ENCODE results near the gene RALGPS1. TPM values are rescaled to one million over a fixed set of nuclear protein-coding genes. Genes with fewer than 3 reads are reported as not detected.

RALGPS1 gene
- polyA plus RNA-seq, 1 donor from 2014 or later, result 8.0 TPM

DNA sequence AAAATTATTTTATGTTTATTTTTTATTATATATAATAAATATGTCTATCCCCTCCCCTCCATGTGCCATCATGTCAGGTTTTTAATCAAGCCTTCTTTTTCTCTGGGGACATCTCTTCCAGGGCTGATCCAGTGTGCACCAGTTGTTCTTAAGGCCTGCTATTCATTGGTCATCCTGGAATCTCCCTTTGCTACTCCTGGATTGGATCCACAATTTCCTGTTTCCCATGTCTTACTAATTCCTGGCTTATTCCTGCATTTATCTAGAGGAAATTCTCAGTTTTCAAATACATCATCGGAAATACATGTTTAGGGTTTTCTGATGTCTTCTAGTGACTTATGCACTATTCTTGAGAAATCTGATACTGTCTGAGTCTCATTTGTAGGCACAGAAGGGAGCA lies 151.0 kb downstream of the RALGPS1 start:
- Mint-ChIP-seq H3K36me3 (peaks cover 17% of the 10 kb centered on the region), H3K9me3 (peaks cover 0 to 3% (median 0%) of the 10 kb centered on the region in 3 donors), H3K27ac (no peak overlapping the region), H3K27me3 (no peaks in the 10 kb centered on the region), H3K4me3 (no peak overlapping the region), H3K4me1 (peaks cover 0 to 2% (median 0%) of the 10 kb centered on the region in 3 donors)

GRCh38 chr9:127066060-127066850 lies 151.7 kb downstream of the RALGPS1 start:
- peaks cover 19% of the 10 kb centered on the region for H3K36me3 Mint-ChIP-seq
- no peaks in the 10 kb centered on the region for H3K27me3 Mint-ChIP-seq
- no peak overlapping the region for H3K4me3 Mint-ChIP-seq
- H3K9me3 Mint-ChIP-seq, result peaks cover 0 to 5% (median 3%) of the 10 kb centered on the region in 3 donors
- peaks cover 0 to 2% (median 0%) of the 10 kb centered on the region in 3 donors for H3K4me1 Mint-ChIP-seq
- no peak overlapping the region for H3K27ac Mint-ChIP-seq

DNA sequence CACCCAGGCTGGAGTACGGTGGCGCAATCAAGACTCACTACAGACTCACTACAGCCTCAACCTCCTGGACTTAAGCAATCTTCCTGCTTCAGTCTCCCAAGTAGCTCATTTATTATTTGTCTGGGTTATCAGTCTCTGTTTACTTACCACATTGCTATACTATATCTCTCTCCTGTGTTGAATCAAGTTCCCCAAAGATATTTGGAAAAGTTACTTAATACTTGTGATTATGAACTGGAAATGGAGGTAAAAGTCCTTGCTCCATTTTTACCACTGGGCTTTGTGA lies 152.2 kb downstream of the RALGPS1 start:
- Mint-ChIP-seq H3K27ac (no peak overlapping the region), H3K27me3 (no peaks in the 10 kb centered on the region), H3K4me3 (no peak overlapping the region), H3K9me3 (peaks cover 0 to 8% (median 5%) of the 10 kb centered on the region in 3 donors), H3K4me1 (peaks cover 0 to 2% (median 0%) of the 10 kb centered on the region in 3 donors), H3K36me3 (peaks cover 22% of the 10 kb centered on the region)

DNA sequence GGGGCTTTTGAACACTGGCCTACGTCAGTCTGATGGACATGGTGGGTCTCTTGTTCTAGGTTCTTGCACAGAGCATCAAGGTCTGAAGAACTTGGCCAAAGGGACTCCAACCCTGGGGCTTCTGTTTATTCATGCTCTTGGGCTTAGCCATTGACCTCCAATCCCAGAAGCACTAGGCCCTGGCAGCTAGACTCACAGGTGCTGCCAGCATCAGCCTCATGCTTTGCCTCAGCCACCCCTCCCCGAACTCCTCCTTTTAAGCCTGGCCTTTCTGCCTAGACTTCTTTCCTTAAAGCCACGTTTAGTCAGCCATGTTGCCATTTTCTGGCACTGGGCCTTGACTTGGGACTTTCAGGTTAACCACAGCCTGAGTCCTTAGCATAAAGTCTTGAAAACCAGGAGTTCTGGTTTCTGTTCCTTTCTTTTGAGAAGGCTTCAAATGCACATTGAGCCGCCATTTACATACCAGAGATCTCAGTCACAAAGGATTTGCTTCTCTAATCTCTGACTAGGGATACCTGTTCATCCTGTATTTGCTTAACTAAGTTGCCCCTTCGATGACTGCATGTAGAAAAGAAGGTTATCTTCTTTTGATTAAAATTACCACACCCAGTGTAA lies 153.1 kb downstream of the RALGPS1 start:
- Mint-ChIP-seq H3K36me3 (peaks cover 29% of the 10 kb centered on the region), H3K4me3 (no peak overlapping the region), H3K4me1 (peaks cover 0 to 3% (median 0%) of the 10 kb centered on the region in 3 donors), H3K9me3 (peaks cover 1 to 10% (median 5%) of the 10 kb centered on the region in 3 donors), H3K27me3 (no peaks in the 10 kb centered on the region), H3K27ac (peak overlapping the region in 1 of 3 donors; percentile 3)

DNA sequence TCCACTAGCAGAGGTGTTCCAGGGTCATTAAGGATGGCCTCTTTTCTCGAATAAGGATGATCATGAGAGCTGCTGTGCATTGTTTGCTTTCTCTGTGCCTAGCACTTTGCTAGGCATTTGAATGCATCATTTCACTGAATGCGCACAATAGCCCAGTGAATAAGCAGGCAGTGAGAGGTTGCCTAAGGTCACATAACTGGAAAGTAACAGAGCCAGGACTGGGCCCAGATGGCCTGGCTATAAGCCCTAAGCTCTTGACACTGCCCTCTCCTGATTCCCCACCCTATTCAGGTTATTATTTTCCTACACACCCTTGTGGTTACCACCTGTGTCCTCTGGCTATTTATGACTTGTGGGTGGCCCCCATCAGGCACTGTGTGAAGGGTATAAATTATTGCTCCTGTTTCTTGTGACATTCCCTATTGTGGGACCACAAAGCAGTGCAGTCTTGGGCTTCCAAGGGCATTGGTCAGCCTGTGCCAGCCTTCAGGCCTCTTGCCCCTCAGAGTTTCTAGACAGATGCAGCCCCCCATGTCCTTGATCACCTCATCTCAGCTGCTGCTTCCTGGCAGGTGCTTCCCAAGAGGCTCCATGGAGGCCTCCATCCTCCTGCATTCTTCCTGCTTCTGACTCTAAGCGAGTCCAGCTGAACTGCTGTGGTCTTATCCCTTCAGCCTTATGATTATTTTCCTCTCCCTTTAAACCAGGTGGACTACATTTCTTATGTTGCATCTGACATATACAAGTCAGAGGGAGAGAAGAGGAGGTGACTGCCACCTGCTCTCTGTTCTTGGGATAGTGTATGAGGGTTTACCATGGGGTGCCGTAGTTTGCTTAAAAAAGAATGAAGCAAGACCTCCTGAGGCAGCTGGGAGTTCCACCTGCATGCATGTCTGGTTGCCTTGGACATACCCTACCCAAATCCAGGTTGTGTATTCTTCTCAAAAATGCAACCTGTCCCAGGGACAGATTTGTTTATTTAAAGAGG lies 160.3 kb downstream of the RALGPS1 start:
- Mint-ChIP-seq H3K9me3 (peaks cover 1 to 10% (median 5%) of the 10 kb centered on the region in 3 donors), H3K36me3 (peaks cover 34% of the 10 kb centered on the region), H3K27me3 (no peaks in the 10 kb centered on the region), H3K27ac (no peak overlapping the region), H3K4me1 (peaks cover 0 to 1% (median 0%) of the 10 kb centered on the region in 3 donors), H3K4me3 (no peak overlapping the region)

DNA sequence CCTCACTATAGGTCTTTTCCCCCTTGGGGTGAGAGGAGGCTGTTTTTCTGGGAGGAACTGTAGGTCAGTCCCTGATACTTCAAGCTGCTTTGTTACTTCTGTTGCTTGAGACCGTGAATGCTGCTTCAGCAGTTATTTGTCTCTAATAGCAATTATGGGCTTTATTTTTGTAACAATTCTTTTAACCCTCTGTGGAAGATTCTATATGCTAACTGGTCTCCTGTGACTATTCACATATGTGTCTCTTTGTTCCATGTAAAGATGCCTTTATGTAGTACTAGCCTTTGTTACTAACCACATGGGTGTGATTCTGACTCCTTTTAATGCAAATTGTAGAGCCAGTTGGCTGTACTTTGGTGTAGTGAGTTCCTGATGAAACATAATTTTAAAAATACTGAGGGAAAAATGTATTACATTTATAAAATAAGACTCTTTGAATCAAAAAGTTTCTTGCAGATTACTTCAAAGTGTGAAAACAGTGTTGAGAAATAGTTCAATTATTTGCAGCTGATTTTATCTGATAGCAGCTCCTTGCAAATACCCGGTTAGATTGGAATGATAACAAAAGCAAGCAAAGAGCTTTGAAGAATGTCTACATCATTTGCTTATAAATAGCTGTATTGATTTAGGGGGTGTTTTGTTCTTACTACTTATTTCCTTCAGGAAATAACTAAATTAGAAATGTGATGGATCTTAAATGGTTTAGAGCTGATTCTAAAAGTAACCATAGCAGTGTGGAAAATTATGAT lies 161.2 kb downstream of the RALGPS1 start:
- no peaks in the 10 kb centered on the region for H3K27me3 Mint-ChIP-seq
- no peak overlapping the region for H3K4me3 Mint-ChIP-seq
- H3K4me1 Mint-ChIP-seq, result peaks cover 0 to 1% (median 0%) of the 10 kb centered on the region in 3 donors
- no peak overlapping the region for H3K27ac Mint-ChIP-seq
- peaks cover 32% of the 10 kb centered on the region for H3K36me3 Mint-ChIP-seq
- H3K9me3 Mint-ChIP-seq, result peaks cover 1 to 10% (median 2%) of the 10 kb centered on the region in 3 donors

GRCh38 chr9:127076860-127077643 lies 162.5 kb downstream of the RALGPS1 start:
- Mint-ChIP-seq H3K4me1 (peaks cover 0 to 1% (median 0%) of the 10 kb centered on the region in 3 donors), H3K27ac (peak overlapping the region in 1 of 3 donors; percentile 77), H3K27me3 (no peaks in the 10 kb centered on the region), H3K9me3 (peaks cover 0 to 1% (median 0%) of the 10 kb centered on the region in 3 donors), H3K36me3 (peaks cover 24% of the 10 kb centered on the region), H3K4me3 (no peak overlapping the region)

- Mint-ChIP-seq H3K9me3 (no peaks in the 10 kb centered on the region), H3K27ac (no peak overlapping the region), H3K27me3 (no peaks in the 10 kb centered on the region), H3K4me1 (no peaks in the 10 kb centered on the region), H3K36me3 (peaks cover 19% of the 10 kb centered on the region), H3K4me3 (no peak overlapping the region)
These were observed 163.0 kb downstream of the RALGPS1 start for GRCh38 chr9:127077644-127077946.

DNA sequence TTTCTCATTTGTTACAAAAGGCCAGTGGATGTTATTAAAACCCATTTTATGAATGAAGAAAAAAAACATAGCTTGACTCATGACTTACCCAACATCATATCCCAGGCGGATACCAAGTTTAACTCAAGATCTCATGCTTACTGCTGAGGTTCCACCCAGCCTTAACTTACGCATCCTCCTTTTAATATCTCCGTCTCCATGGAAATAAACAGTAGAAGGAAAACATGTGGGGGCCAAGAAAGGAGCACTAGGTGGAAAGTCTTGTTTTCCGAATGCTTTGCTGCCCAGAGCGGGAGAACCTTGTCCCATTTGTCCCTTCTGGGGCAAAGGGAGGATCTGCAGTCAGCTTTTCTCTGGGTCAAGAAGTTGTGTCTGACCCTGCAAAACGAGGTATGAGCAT lies 163.8 kb downstream of the RALGPS1 start:
- Mint-ChIP-seq H3K36me3 (peaks cover 19% of the 10 kb centered on the region), H3K27ac (no peak overlapping the region), H3K9me3 (no peaks in the 10 kb centered on the region), H3K4me1 (no peaks in the 10 kb centered on the region), H3K27me3 (no peaks in the 10 kb centered on the region), H3K4me3 (no peak overlapping the region)

DNA sequence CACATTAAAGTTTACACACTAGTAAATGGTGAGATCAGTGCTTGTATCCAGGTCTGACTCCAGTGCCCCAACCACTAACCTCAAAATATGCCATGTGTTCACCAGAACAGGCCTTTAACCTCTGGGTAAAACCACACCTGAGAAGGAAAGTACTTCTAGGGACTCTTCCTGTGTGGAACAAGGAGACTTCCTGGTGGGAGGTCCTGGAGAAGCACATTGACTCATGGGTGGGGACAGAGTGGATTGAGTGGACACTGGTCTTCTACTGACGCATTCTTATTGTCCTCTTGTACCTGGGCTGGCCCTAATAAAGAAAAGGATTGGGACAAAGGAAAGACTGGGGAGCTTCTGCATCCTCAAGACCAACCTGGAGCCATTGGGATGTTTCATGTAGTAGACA lies 164.4 kb downstream of the RALGPS1 start:
- H3K27ac Mint-ChIP-seq, result no peak overlapping the region
- no peaks in the 10 kb centered on the region for H3K27me3 Mint-ChIP-seq
- H3K36me3 Mint-ChIP-seq, result peaks cover 18% of the 10 kb centered on the region
- H3K4me1 Mint-ChIP-seq, result no peaks in the 10 kb centered on the region
- no peak overlapping the region for H3K4me3 Mint-ChIP-seq
- no peaks in the 10 kb centered on the region for H3K9me3 Mint-ChIP-seq

DNA sequence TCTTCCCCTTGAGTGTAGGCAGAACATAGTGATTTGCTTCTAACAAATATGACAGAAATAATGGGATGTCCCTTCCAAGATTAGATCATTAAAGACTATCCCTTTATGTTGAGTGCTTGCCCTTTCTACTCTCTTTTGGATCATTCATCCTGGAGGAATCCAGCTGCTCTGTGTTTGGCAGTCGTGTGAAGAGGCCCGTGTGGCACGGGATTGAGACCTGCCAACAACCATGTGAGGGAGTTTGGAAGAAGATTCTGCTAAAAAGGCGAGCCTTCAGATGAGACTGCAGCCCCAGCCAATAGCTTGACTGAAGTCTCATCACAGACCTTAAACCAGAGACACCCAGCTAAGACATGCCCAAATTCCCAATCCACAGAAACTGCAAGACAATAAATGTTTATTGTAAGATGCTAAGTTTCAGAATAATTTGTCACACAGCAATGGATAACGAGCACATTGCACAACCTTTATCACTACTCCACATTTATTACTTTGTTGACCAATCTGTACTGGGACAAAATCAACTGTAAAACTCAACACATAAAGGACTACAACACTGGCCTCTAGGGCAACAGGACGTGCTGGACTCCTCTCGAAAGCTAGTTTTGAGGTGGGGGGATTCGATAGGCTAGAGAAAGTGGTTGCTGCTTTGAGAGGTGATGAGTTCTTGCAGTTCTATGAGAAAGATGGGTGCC lies 165.0 kb downstream of the RALGPS1 start:
- H3K27ac Mint-ChIP-seq, result no peak overlapping the region
- H3K27me3 Mint-ChIP-seq, result no peaks in the 10 kb centered on the region
- no peaks in the 10 kb centered on the region for H3K9me3 Mint-ChIP-seq
- H3K36me3 Mint-ChIP-seq, result peaks cover 16% of the 10 kb centered on the region
- no peaks in the 10 kb centered on the region for H3K4me1 Mint-ChIP-seq
- H3K4me3 Mint-ChIP-seq, result no peak overlapping the region

DNA sequence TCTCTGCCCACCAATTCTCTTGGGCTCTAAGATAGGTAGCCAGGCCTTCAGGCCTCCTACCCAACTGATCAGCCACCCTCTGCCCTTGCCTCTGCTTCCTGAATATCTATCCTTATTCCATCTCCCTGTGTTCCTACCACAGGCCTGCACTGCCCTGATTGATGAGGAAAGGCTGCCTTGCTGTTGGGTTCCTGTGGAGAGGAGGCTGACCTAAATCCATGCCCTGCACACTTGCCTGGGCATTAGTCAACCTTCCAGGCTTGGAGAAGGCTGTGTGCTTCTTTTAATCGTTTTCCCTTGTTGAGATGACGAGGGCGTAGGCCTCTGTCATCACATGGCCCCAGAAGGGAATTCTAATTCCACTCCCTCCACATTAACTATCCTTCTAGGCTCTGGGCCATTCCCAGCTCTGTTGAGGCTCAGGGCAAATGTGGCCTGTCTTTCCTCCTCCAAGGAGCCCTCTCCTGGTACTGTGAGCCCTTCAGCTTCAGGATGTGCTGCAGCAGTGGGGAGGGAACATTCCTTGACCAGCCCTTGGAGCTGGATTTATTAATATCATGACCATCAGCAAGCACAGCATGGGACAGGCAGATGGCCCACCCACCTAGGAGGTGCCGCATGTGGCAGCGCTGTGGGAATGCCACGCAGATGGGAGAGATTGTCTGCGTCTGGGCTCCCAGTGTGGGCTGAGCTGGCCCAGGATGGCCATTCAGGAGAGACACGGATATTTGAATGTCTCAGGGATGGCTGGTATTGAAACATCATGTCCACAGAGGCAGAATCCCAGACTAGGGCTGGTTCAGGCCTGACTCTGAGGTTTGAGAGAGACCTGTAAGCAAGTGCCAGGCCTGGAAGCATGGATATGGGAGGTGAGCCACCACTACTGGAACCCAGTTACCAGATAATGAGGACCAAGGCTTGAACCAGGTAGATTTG lies 166.9 kb downstream of the RALGPS1 start:
- Mint-ChIP-seq H3K9me3 (no peaks in the 10 kb centered on the region), H3K36me3 (peaks cover 16% of the 10 kb centered on the region), H3K4me3 (peak overlapping the region in 2 of 4 donors; percentile 42 to 81), H3K4me1 (no peaks in the 10 kb centered on the region), H3K27me3 (no peaks in the 10 kb centered on the region), H3K27ac (peak overlapping the region in 1 of 3 donors; percentile 57)
